Jurkat, Clone E6-1 (cell line): ENCODE results near the gene GPRC5B.

ENCODE experiments used
- DNase-seq: peaks from one replicate; pipeline ENCODE4 v3.0.0-alpha.2; 2011; ENCODE audit warnings: low read depth, low spot score
- H3K4me3 ChIP-seq: 2 replicates; pipeline ENCODE4 v1.5.1; 2011; ENCODE audit warnings: mild to moderate bottlenecking, low read length, control low read depth, moderate library complexity

The GPRC5B gene

GRCh38 chr16:19875900-19876299 lies 8.7 kb downstream of the GPRC5B start:
- H3K4me3 ChIP-seq: no peak overlapping the region
- no peak for DNase-seq

- H3K4me3 ChIP-seq: no peak overlapping the region
- no peak for DNase-seq
Measured at GRCh38 chr16:19874851-19875546, 9.6 kb downstream of the GPRC5B start.

- no peak for DNase-seq
- no peak overlapping the region for H3K4me3 ChIP-seq
Measured at GRCh38 chr16:19874026-19874425, 10.6 kb downstream of the GPRC5B start.

- no peak for DNase-seq
- H3K4me3 ChIP-seq: no peak overlapping the region
Measured at GRCh38 chr16:19872935-19873334, 11.7 kb downstream of the GPRC5B start.

- H3K4me3 ChIP-seq: no peak overlapping the region
- no peak for DNase-seq
Measured at GRCh38 chr16:19872179-19872863, 12.3 kb downstream of the GPRC5B start.

GRCh38 chr16:19871721-19872120 lies 12.9 kb downstream of the GPRC5B start:
- H3K4me3 ChIP-seq: no peak overlapping the region
- no peak for DNase-seq

- DNase-seq: no peak
- no peak overlapping the region for H3K4me3 ChIP-seq
Measured at GRCh38 chr16:19868421-19868820, 16.2 kb downstream of the GPRC5B start.

GRCh38 chr16:19864566-19864965 lies 20.1 kb downstream of the GPRC5B start:
- no peak for DNase-seq
- no peak overlapping the region for H3K4me3 ChIP-seq

GRCh38 chr16:19863990-19864389 lies 20.7 kb downstream of the GPRC5B start:
- no peak overlapping the region for H3K4me3 ChIP-seq
- DNase-seq: no peak

- DNase-seq: no peak
- no peak overlapping the region for H3K4me3 ChIP-seq
Measured at GRCh38 chr16:19861811-19862327, 22.8 kb downstream of the GPRC5B start.

- H3K4me3 ChIP-seq: no peak overlapping the region
- no peak for DNase-seq
Measured at GRCh38 chr16:19861133-19861532, 23.5 kb downstream of the GPRC5B start.

GRCh38 chr16:19860166-19861041 lies 24.2 kb downstream of the GPRC5B start:
- no peak for DNase-seq
- H3K4me3 ChIP-seq: no peak overlapping the region

- no peak overlapping the region for H3K4me3 ChIP-seq
- no peak for DNase-seq
Measured at GRCh38 chr16:19859603-19860002, 25.0 kb downstream of the GPRC5B start.

- no peak overlapping the region for H3K4me3 ChIP-seq
- DNase-seq: no peak
Measured at GRCh38 chr16:19859166-19859565, 25.5 kb downstream of the GPRC5B start.

- DNase-seq: no peak
- no peak overlapping the region for H3K4me3 ChIP-seq
Measured at GRCh38 chr16:19858340-19859018, 26.2 kb downstream of the GPRC5B start.

GRCh38 chr16:19857593-19858339 lies 26.9 kb downstream of the GPRC5B start:
- H3K4me3 ChIP-seq: no peak overlapping the region
- DNase-seq: no peak

GRCh38 chr16:19856120-19856519 lies 28.5 kb downstream of the GPRC5B start:
- DNase-seq: no peak
- no peak overlapping the region for H3K4me3 ChIP-seq

- no peak for DNase-seq
- H3K4me3 ChIP-seq: no peak overlapping the region
Measured at GRCh38 chr16:19854543-19854876, 30.1 kb downstream of the GPRC5B start.
